DMS79 treated with DMSO at 0.1 percent for 48 hours (cell line): ENCODE results near the gene BMERB1.

ENCODE experiments used
- DNase-seq: peaks from one replicate; lab custom pipeline; 2025; lab: John Stamatoyannopoulos, UW

BMERB1 gene

GRCh38 chr16:15613676-15614075 lies 179.3 kb downstream of the BMERB1 start:
- no peak for DNase-seq

GRCh38 chr16:15616012-15616411 lies 181.6 kb downstream of the BMERB1 start:
- no peak for DNase-seq

GRCh38 chr16:15616475-15617165 lies 182.2 kb downstream of the BMERB1 start:
- no peak for DNase-seq

- no peak for DNase-seq
Measured at GRCh38 chr16:15617901-15618300, 183.5 kb downstream of the BMERB1 start.

GRCh38 chr16:15618392-15618791 lies 184.0 kb downstream of the BMERB1 start:
- DNase-seq = no peak

- no peak for DNase-seq
Measured at GRCh38 chr16:15620611-15621195, 186.3 kb downstream of the BMERB1 start.

- no peak for DNase-seq
Measured at GRCh38 chr16:15621456-15621855, 187.1 kb downstream of the BMERB1 start.

GRCh38 chr16:15621889-15622288 lies 187.5 kb downstream of the BMERB1 start:
- DNase-seq = no peak

- no peak for DNase-seq
Measured at GRCh38 chr16:15631730-15632409, 197.5 kb downstream of the BMERB1 start.

- DNase-seq = no peak
Measured at GRCh38 chr16:15635926-15636325, 201.5 kb downstream of the BMERB1 start.

- DNase-seq = no peak
Measured at GRCh38 chr16:15636392-15636873, 202.0 kb downstream of the BMERB1 start.
